Measurements from ENCODE around the gene ATP1A1. TPM values are rescaled to one million over a fixed set of nuclear protein-coding genes. Genes with fewer than 3 reads are reported as not detected.

ATP1A1 gene
- total and polyA plus RNA-seq, 2 donors (not counting 1 experiment from before 2014, with no cell fraction given): 141 to 230 TPM

GRCh38 chr1:116360429-116361173 lies 12.4 kb upstream of the ATP1A1 start:
- H3K4me2 ChIP-seq (ENCODE audit: extremely low read depth, insufficient read depth, low read length): no peak overlapping the region
- H3K4me3 ChIP-seq (replicated peaks in 1 of 4; ENCODE audit: control extremely low read depth in 1 of 4, insufficient read depth in 1 of 4, low read depth in 3 of 4, low read length in 4 of 4): no peak overlapping the region
- H3K79me2 ChIP-seq (ENCODE audit: control insufficient read depth, insufficient read depth, low read length): no peaks in the 10 kb centered on the region
- H3K36me3 ChIP-seq (ENCODE audit: control insufficient read depth, insufficient read depth, low read length): no peaks in the 10 kb centered on the region
- peaks cover 6% of the 10 kb centered on the region for H3K27me3 ChIP-seq (ENCODE audit: control insufficient read depth, insufficient read depth, low read length)
- H3K9me3 ChIP-seq (ENCODE audit: control insufficient read depth, insufficient read depth, low read depth, low read length): no peaks in the 10 kb centered on the region
- H3K4me1 ChIP-seq (ENCODE audit: control insufficient read depth, extremely low read depth, insufficient read depth, low read length): peaks cover 2% of the 10 kb centered on the region
- H3K27ac ChIP-seq (ENCODE audit: insufficient read depth, low read length): no peak overlapping the region
- no peak overlapping the region for H2AFZ ChIP-seq (ENCODE audit: low read length)
- H3K9ac ChIP-seq (ENCODE audit: insufficient read depth, low read length): no peak overlapping the region
- DNase-seq (ENCODE audit: low read depth in 2 of 2): peak in 1 of 2 donors; percentile 64
- TF ChIP-seq CTCF (conservative IDR thresholded peaks at IDR 0.05 in 1 of 2, IDR thresholded peaks at IDR 0.05 in 1 of 2; ENCODE audit: low read depth in 1 of 2, low read length in 2 of 2) (peak in 1 of 2 donors; percentile 30), EZH2 (IDR thresholded peaks at IDR 0.05; ENCODE audit: low read length, missing control alignments) (no peak)
- H4K20me1 ChIP-seq (ENCODE audit: control insufficient read depth, extremely low read depth, insufficient read depth, low read length): no peaks in the 10 kb centered on the region

GRCh38 chr1:116361648-116362047 lies 11.4 kb upstream of the ATP1A1 start:
- no peak overlapping the region for H2AFZ ChIP-seq (ENCODE audit: low read length)
- DNase-seq (ENCODE audit: low read depth in 2 of 2): no peak
- no peak overlapping the region for H3K9ac ChIP-seq (ENCODE audit: insufficient read depth, low read length)
- no peaks in the 10 kb centered on the region for H3K9me3 ChIP-seq (ENCODE audit: control insufficient read depth, insufficient read depth, low read depth, low read length)
- no peaks in the 10 kb centered on the region for H3K4me1 ChIP-seq (ENCODE audit: control insufficient read depth, extremely low read depth, insufficient read depth, low read length)
- no peaks in the 10 kb centered on the region for H4K20me1 ChIP-seq (ENCODE audit: control insufficient read depth, extremely low read depth, insufficient read depth, low read length)
- TF ChIP-seq CTCF (conservative IDR thresholded peaks at IDR 0.05 in 1 of 2, IDR thresholded peaks at IDR 0.05 in 1 of 2; ENCODE audit: low read depth in 1 of 2, low read length in 2 of 2) (no peak), EZH2 (IDR thresholded peaks at IDR 0.05; ENCODE audit: low read length, missing control alignments) (no peak)
- no peak overlapping the region for H3K4me2 ChIP-seq (ENCODE audit: extremely low read depth, insufficient read depth, low read length)
- peaks cover 9% of the 10 kb centered on the region for H3K27me3 ChIP-seq (ENCODE audit: control insufficient read depth, insufficient read depth, low read length)
- no peak overlapping the region for H3K4me3 ChIP-seq (replicated peaks in 1 of 4; ENCODE audit: control extremely low read depth in 1 of 4, insufficient read depth in 1 of 4, low read depth in 3 of 4, low read length in 4 of 4)
- H3K36me3 ChIP-seq (ENCODE audit: control insufficient read depth, insufficient read depth, low read length): no peaks in the 10 kb centered on the region
- H3K27ac ChIP-seq (ENCODE audit: insufficient read depth, low read length): no peak overlapping the region
- H3K79me2 ChIP-seq (ENCODE audit: control insufficient read depth, insufficient read depth, low read length): no peaks in the 10 kb centered on the region

DNA sequence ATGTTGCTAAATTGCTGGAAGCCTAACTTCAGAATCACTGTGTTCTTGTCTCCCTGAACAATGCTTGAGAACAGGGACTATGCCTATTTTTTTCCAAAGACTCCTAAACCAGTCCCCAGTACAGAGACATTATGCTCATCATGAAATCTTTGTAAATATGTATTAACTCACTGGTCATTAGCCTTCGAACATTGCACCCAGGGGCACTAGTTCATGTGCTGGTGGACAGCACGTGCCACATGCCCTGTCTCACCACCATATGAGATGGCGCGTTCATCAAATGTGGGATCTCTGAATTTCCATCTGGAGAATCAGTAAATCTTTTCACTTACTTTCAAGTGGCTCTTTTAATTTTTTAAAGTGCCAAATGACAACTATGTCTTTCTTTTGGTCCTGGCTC lies 11.0 kb upstream of the ATP1A1 start:
- no peak for DNase-seq (ENCODE audit: low read depth in 2 of 2)
- TF ChIP-seq EZH2 (IDR thresholded peaks at IDR 0.05; ENCODE audit: low read length, missing control alignments) (no peak), CTCF (conservative IDR thresholded peaks at IDR 0.05 in 1 of 2, IDR thresholded peaks at IDR 0.05 in 1 of 2; ENCODE audit: low read depth in 1 of 2, low read length in 2 of 2) (no peak)
- Histone ChIP-seq H3K4me1 (ENCODE audit: control insufficient read depth, extremely low read depth, insufficient read depth, low read length) (no peaks in the 10 kb centered on the region), H3K27ac (ENCODE audit: insufficient read depth, low read length) (no peak overlapping the region), H3K36me3 (ENCODE audit: control insufficient read depth, insufficient read depth, low read length) (no peaks in the 10 kb centered on the region), H3K27me3 (ENCODE audit: control insufficient read depth, insufficient read depth, low read length) (peaks cover 9% of the 10 kb centered on the region), H2AFZ (ENCODE audit: low read length) (no peak overlapping the region), H3K9ac (ENCODE audit: insufficient read depth, low read length) (no peak overlapping the region), H3K4me3 (replicated peaks in 1 of 4; ENCODE audit: control extremely low read depth in 1 of 4, insufficient read depth in 1 of 4, low read depth in 3 of 4, low read length in 4 of 4) (no peak overlapping the region), H3K79me2 (ENCODE audit: control insufficient read depth, insufficient read depth, low read length) (no peaks in the 10 kb centered on the region), H3K9me3 (ENCODE audit: control insufficient read depth, insufficient read depth, low read depth, low read length) (no peaks in the 10 kb centered on the region), H4K20me1 (ENCODE audit: control insufficient read depth, extremely low read depth, insufficient read depth, low read length) (no peaks in the 10 kb centered on the region), H3K4me2 (ENCODE audit: extremely low read depth, insufficient read depth, low read length) (no peak overlapping the region)
